ENCODE measurements around the gene AQP3.
"Not testable (repeated sequence)": the region's sequence is repeated elsewhere in the genome, so short reads cannot be mapped to it uniquely, and the experiment has no call there.

Gene AQP3

GRCh38 chr9:33446946-33447798, at the start of gene AQP3:
TSS of gene AQP3 (minus strand) at chr9:33447593. CDS start at chr9:33447530, 63 bp downstream.
- peak; percentile 70 for DNase-seq

DNA sequence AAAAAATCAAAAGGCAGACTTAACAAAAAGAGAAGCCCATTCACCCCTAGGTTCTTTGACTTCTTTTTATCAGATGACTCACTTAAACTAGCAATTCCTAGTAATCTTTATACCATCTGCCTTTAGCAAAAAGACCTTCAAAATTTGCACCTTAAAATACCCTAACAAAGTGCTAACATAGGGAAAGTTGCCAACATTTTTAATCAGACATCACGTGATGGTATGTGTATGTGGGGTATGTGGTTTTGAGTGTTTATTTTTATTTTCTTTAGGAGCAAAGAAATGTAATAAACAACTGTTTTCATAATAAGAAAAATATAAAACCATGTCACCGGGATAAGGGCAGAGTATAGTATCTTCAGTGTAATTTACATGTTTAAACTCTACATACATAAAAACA, 46.4 kb upstream of the AQP3 start:
- DNase-seq, result not testable (repeated sequence)

DNA sequence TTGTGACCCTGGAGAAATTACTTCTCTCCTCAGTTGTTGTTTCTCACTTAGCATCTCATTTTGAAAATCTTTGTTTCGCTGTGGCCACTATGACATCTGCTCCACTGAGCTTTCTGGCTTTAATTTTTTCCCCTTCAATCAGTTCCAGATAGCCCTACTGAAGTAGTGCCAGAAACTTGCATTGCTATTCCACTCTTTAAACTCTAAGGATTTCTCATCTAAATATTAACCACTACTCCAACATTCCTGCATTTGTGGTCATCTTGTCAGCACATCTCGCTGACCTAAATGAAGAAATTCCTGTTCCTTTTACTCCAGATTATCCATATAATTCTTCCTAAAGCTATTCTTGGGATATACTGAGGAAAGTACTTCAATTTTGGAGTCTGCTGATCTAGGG, 41.7 kb upstream of the AQP3 start:
- DNase-seq, result no peak

DNA sequence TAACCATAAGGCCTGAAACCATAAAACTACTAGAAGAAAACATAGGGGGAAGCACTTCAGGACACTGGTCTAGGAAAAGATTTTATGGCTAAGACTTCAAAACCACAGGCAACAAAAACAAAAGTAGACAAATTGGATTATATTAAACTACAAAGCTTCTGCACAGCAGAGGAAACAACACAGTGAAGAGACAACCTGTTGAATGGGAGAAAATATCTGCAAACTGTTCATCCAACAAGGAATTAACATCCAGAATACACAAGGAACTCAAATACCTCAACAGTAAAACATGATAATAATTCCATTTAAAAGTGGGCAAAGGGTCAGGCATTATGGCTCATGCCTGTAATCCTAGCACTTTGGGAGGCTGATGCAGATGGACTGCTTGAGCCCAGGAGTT, 37.9 kb upstream of the AQP3 start:
- DNase-seq, result not testable (repeated sequence)

- DNase-seq, result no peak
These were observed 33.6 kb upstream of the AQP3 start for GRCh38 chr9:33480976-33481375.

DNA sequence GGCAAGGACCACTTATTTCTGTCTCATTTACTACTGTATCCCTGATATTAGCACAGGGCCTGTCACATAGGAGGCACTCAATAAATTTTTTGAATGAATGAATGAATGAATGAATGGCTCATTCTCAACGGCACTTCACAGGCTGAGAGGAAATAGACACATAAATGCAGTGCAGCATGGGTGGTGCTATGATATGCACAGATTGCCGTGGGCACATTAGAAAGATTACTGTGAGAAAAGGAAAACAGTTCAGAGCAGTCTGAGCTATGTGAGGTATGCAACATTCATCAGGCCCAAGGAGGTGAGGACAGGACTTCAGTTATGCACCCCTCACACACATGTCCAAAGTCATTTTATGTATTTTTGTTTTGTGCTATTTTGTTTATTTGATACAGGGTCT, 32.7 kb upstream of the AQP3 start:
- no peak for DNase-seq

DNA sequence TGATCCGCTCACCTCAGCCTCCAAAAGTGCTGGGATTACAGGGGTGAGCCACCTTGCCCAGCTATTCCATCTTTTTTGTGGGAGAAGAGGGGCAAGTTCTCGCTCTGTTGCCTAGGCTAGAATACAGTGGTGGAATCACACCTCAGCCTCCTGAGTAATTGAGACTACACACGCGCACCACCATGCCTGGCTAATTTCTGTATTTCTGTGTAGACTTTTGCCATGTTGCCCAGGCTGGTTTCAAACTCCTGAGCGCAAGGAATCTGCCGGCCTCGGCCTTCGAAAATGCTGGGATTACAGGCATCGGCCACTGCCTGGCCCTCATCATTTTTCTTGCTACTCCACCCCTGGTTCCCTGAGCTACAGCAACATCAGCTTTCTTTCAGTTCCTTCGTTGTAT, 29.1 kb upstream of the AQP3 start:
- no peak for DNase-seq

GRCh38 chr9:33475357-33475756, 28.0 kb upstream of the AQP3 start:
- DNase-seq, result no peak

- peak; percentile 99 for DNase-seq
These were observed 26.4 kb upstream of the AQP3 start, which contains the start of gene NOL6 for GRCh38 chr9:33473643-33474352. TSS of gene NOL6 (minus strand) at chr9:33473924. CDS start at chr9:33473842, 82 bp downstream.

DNA sequence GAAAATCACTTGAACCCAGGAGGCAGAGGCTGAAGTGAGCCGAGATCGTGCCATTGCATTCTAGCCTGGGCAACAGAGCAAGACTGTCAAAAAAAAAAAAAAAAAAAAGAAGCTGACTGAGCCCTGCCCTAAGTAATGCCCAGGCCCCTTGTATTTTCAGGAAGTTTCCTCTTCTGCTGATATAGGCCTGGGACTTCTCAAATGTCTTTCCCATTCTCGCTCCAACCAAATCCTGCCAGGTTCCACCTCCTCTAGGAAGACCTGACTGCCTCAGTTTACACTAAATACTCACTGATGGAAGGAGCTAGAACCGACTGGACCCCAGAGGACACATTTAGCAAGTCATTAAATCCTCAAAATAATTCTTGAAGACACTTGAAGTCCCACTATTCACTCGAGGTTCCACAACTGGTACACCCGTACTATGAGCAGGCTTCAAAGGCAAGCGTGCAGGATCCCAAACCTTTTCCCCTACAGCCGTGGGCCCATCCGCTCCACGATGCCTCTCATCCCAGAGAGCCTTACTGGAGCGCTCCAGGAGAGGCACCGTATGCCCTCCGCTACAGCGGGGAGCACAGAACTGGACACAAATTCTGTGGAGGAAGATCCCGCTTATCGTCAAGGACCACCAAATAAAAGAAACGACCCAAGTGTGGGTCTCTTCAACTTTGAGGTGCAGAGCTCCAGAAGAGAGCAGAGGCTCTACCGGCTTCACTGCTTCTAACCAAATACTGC, 25.7 kb upstream of the AQP3 start:
- no peak for DNase-seq

DNA sequence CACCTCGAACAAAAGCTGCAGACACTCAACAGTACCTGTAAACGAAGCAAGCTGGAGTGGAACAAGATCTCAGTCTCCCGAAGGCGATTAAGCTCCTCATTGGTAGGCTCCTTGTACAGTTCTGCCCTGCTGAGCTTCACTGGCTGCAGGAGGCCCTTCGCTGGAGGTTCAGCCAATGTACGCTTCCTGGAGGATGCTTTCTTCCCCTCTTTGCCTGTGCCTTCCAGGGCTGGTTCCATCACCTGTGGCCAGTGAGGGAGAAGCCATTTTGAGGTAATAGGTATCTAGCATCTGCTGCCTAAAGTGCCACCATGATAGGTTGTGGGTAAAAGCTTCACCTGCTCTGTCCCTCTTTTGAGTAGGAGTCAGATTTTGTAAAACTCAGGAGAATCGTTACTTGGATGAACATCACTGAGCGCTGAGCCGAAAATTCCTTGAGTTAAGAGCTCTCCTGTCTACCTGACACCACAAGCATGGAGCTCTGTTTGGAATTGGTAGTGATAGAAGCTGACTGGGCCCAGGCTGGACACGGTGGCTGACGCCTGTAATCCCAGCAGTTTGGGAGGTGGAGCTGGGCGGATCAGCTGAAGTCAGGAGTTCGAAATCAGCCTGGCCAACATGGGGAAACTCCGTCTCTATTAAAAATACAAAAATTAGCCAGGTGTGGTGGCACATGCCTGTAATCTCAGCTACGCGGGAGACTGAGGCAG, 24.9 kb upstream of the AQP3 start:
- no peak for DNase-seq

DNA sequence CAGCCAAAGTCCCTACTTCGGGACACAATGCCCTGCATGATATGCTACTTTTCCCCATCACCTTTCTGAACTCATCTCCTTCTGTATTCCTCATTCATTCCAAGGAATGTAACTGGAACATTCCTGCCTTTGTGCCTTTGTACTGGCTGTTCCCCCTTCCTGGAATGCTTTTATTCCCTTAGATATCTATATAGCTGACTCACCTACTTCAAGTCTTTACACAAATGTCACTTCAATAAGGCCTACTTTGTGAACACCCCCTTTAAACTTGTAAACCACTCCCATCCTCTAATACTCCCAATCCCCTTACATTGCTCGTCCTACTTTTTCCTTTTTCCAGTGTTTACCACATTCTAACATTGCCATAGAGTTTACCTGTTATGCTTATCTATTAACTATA, 24.0 kb upstream of the AQP3 start:
- DNase-seq, result no peak

- no peak for DNase-seq
These were observed 22.5 kb upstream of the AQP3 start for GRCh38 chr9:33469891-33470290.

- no peak for DNase-seq
These were observed 21.6 kb upstream of the AQP3 start for GRCh38 chr9:33468797-33469621.

DNA sequence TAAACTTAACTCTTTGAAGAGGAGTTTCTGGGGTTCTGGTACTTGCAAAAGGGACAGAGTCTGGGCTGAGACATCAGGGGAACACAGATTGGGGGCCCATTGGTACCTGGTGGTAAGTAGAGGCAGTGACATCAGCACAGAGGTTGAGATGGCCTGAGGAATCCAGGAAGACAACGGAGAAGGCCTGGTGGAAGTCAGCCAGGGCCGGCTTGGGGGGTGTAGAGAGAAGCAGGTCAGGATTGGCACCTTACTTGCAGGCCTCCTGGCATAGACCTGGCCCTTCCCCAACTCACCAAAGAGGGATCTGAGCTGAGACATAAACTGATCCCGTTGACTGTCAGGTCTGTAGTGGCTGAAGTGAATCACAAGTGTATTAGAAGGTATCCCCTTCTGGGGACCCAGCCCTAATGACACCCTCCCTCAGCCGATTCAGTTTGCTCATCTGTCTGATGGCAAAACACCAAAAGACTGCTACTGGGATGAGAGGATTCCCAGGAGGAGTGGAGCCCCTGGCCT, 20.9 kb upstream of the AQP3 start:
- DNase-seq, result no peak

DNA sequence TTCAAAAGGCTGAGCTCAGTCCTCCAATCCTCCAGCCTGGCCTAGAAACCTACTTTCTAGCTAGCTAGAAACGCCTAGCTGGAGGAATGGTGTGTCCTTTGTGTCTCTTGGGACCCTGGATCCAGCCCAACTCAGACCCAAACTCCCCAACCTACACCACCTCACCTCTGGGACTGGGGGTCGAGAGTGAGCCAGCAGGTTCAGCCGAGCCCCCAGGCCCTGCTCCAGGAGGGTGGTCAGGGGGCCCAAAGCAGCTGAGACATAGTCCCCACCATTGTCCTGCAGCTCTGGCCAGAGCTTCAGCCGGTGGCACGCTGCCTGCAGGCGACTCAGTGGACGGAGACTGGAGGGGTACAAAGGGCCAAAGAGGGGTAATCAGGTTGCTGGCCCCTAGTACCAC, 20.1 kb upstream of the AQP3 start:
- no peak for DNase-seq

- DNase-seq, result peak; percentile 76
These were observed 19.4 kb upstream of the AQP3 start for GRCh38 chr9:33466565-33467495.

GRCh38 chr9:33465596-33466564, 18.5 kb upstream of the AQP3 start:
- DNase-seq, result no peak

DNA sequence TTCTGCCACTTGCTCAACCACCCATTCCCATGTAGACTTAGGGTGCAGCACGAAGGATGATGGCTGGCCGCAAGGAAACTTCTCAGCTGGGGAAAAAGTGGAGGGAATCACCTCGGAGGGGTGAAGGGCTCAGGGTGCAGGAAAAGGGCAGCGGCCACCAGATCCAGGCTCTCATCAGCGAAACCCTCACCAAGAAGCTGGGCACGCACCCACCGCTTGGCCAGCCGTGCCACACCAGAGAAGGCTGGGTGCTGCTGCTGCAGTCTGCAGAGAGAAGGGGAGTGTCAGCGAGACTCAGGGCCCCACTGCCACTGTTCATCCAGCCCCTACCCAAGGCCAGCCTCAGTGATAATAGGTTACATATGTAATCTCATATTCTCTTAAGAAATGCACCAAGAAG, 17.7 kb upstream of the AQP3 start:
- no peak for DNase-seq
